Adrenal gland (tissue), 12 donors: ENCODE data around the gene HSFX3. TPM values are rescaled to one million over a fixed set of nuclear protein-coding genes. Genes with fewer than 3 reads are reported as not detected.
"Not testable (repeated sequence)": the region's sequence is repeated elsewhere in the genome, so short reads cannot be mapped to it uniquely, and the experiment has no call there.

Experiments used
- DNase-seq, 7 donors: peaks; one replicate each; pipeline ENCODE4 v3.0.0-alpha.2; 2019 to 2020
- H3K27ac ChIP-seq, 5 donors: fragments of 200-600 bp; sonication (generic) in 4 of 5; 1 replicate in 3 of 5; 2 replicates in 2 of 5; pipeline versions ENCODE4 v1.5.1 to v1.8.0; 2016 to 2020; ENCODE audit warnings: mild to moderate bottlenecking in 1 of 5
- H3K27me3 ChIP-seq: fragments of 200-600 bp; 2 replicates; pipeline ENCODE4 v1.8.0; 2021
- H3K36me3 ChIP-seq, 2 donors: fragments of 200-600 bp; replicated peaks in 1 of 2; 1 replicate in 1 of 2; 2 replicates in 1 of 2; pipeline versions ENCODE4 v1.5.1 to v1.8.0; 2018 to 2022
- H3K4me1 ChIP-seq, 2 donors: fragments of 200-600 bp; replicated peaks in 1 of 2; 1 replicate in 1 of 2; 2 replicates in 1 of 2; pipeline versions ENCODE4 v1.5.1 to v1.8.0; 2018 to 2021
- H3K4me3 ChIP-seq, 4 donors: fragments of 200-600 bp; sonication (generic) in 3 of 4; one replicate each; pipeline ENCODE4 v1.5.1; 2016 to 2018
- H3K9me3 ChIP-seq, 3 donors: fragments of 200-600 bp; sonication (generic) in 1 of 3; replicated peaks in 1 of 3; 1 replicate in 2 of 3; 2 replicates in 1 of 3; pipeline versions ENCODE4 v1.5.1 to v1.8.0; 2016 to 2021
- CTCF ChIP-seq, 6 experiments: fragments of 450-650 bp in 4 of 6; fragments of 200-600 bp in 2 of 6; sonication (generic) in 1 of 6; IDR thresholded peaks; 1 replicate in 5 of 6; 2 replicates in 1 of 6; pipeline versions ENCODE4 v1.5.1 to v1.8.0; 2016 to 2021; ENCODE audit warnings: antibody characterized with exemption in 6 of 6, mild to moderate bottlenecking in 2 of 6, moderate library complexity in 1 of 6
- POLR2A ChIP-seq, 2 donors: fragments of 450-650 bp; IDR thresholded peaks; one replicate each; pipeline ENCODE4 v1.6.1; 2017; ENCODE audit warnings: antibody characterized with exemption in 2 of 2, mild to moderate bottlenecking in 2 of 2, moderate library complexity in 1 of 2
- WGBS, 4 donors: extraction: QIAGEN DNeasy Blood & Tissue Kit in 2 of 4; methylation state at CpG; one replicate each; pipeline versions ENCODE4 v1.1.5 to v1.1.7; 2013 to 2017; 5-methylcytosine and 5-hydroxymethylcytosine counted together
- intact Hi-C, 2 donors: fragments of 100-400 bp; cut with DNase I; formaldehyde crosslinking; loops; one replicate each; pipeline versions ENCODE4 v1.14.1 to v1.15.0; 2022 to 2023
- polyA plus RNA-seq, 3 donors: library from polyadenylated mRNA; stranded (reverse); fragments of 200-250 nt in 2 of 3; fragments of 350-450 nt in 1 of 3; fragmentation: Illumina TruSeq in 1 of 3; extraction: RNeasy Lipid Tissue Mini Kit (QIAGEN cat#74804) in 1 of 3; gene quantifications; one replicate each; pipeline ENCODE4 v1.2.3, GENCODE V29; 2013 to 2014
- total RNA-seq, 9 donors: library from RNA; depleted of rRNA in 4 of 9; stranded (reverse); fragments of >200 nt in 4 of 9; fragments of 120-200 nt in 1 of 9; fragmentation: NEBNext Ultra II Directional in 1 of 9; extraction: Animal tissue kit (Norgen Biotek cat#: 25700) in 1 of 9; gene quantifications; one replicate each; pipeline versions ENCODE4 v1.1.0 to v1.2.4, GENCODE V29; 2013 to 2023
- donor health status: healthy with polysubstance abuse.
- donor health status: Bipolar disorder and iron deficiency.
- donor health status: DM: yes; HTN: yes; CAD: no.
- donor health status: DM: no; HTN: no; CAD: no.
- donor health status: DM: no; HTN: no; CAD: no.
- donor health status: DM: yes; HTN: yes; CAD: no.

Gene HSFX3
- total and polyA plus RNA-seq, 12 donors = not detected

- no peaks in the 10 kb centered on the region for H3K4me1 ChIP-seq
- no peak overlapping the region for H3K27ac ChIP-seq
- no peaks in the 10 kb centered on the region for H3K36me3 ChIP-seq
- TF ChIP-seq POLR2A (IDR thresholded peaks at IDR 0.05) (no peak), CTCF (IDR thresholded peaks at IDR 0.05) (no peak)
- WGBS, 4 donors = 58 to 72% (median 64%) methylated on average over 9 of the region's 9 CpGs
- H3K27me3 ChIP-seq = no peaks in the 10 kb centered on the region
- intact Hi-C loops = no loop called here
- no peak for DNase-seq
- H3K4me3 ChIP-seq = no peak overlapping the region
- no peaks in the 10 kb centered on the region for H3K9me3 ChIP-seq
Measured at GRCh38 chrX:149521438-149521837, 28.3 kb downstream of the HSFX3 start.

GRCh38 chrX:149520636-149521277, 29.0 kb downstream of the HSFX3 start:
- H3K27ac ChIP-seq, intact Hi-C loops, H3K9me3 ChIP-seq, H3K4me3 ChIP-seq, H3K4me1 ChIP-seq, DNase-seq, H3K27me3 ChIP-seq, H3K36me3 ChIP-seq: not testable (repeated sequence)
- 54 to 78% (median 64%) methylated on average over 3 of the region's 3 CpGs for whole genome bisulfite sequencing, 4 donors

GRCh38 chrX:149518236-149518635, 31.5 kb downstream of the HSFX3 start:
- 60 to 86% (median 65%) methylated on average over 7 of the region's 7 CpGs for WGBS, 4 donors
- Histone ChIP-seq H3K36me3 (no peaks in the 10 kb centered on the region), H3K27me3 (peaks cover 2% of the 10 kb centered on the region), H3K9me3 (no peaks in the 10 kb centered on the region), H3K4me1 (no peaks in the 10 kb centered on the region), H3K4me3 (no peak overlapping the region), H3K27ac (no peak overlapping the region)
- TF ChIP-seq CTCF (IDR thresholded peaks at IDR 0.05) (no peak), POLR2A (IDR thresholded peaks at IDR 0.05) (no peak)
- intact Hi-C loops = no loop called here
- no peak for DNase-seq

GRCh38 chrX:149517308-149517707, 32.4 kb downstream of the HSFX3 start:
- Histone ChIP-seq H3K4me1 (no peaks in the 10 kb centered on the region), H3K27me3 (peaks cover 8% of the 10 kb centered on the region), H3K4me3 (no peak overlapping the region), H3K27ac (no peak overlapping the region), H3K36me3 (no peaks in the 10 kb centered on the region), H3K9me3 (no peaks in the 10 kb centered on the region)
- DNase-seq = no peak
- intact Hi-C loops = no loop called here
- WGBS, 4 donors = 64 to 94% (median 74%) methylated on average over 1 of the region's 1 CpG
- TF ChIP-seq POLR2A (IDR thresholded peaks at IDR 0.05) (no peak), CTCF (IDR thresholded peaks at IDR 0.05) (no peak)

GRCh38 chrX:149516604-149517003, 33.1 kb downstream of the HSFX3 start:
- H3K36me3 ChIP-seq = no peaks in the 10 kb centered on the region
- TF ChIP-seq POLR2A (IDR thresholded peaks at IDR 0.05) (no peak), CTCF (IDR thresholded peaks at IDR 0.05) (no peak)
- 68 to 86% (median 73%) methylated on average over 2 of the region's 2 CpGs for WGBS, 4 donors
- peaks cover 8% of the 10 kb centered on the region for H3K27me3 ChIP-seq
- no peaks in the 10 kb centered on the region for H3K9me3 ChIP-seq
- DNase-seq = no peak
- no peak overlapping the region for H3K4me3 ChIP-seq
- no peaks in the 10 kb centered on the region for H3K4me1 ChIP-seq
- no peak overlapping the region for H3K27ac ChIP-seq
- intact Hi-C loops = no loop called here
